NT2/D1 (cell line): ENCODE measurements around the gene RBM28.

ENCODE experiments used
- DNase-seq: peaks from one replicate; pipeline ENCODE4 v3.0.0-alpha.2; 2011; ENCODE audit warnings: low read depth, low spot score
- H3K27me3 ChIP-seq: 2 replicates; pipeline ENCODE4 v1.6.0; 2011; ENCODE audit warnings: mild to moderate bottlenecking; ENCODE audit not compliant: insufficient read length, insufficient read depth
- H3K36me3 ChIP-seq: 2 replicates; pipeline ENCODE4 v1.6.1; 2011; ENCODE audit warnings: mild to moderate bottlenecking, low read length, mixed read lengths; ENCODE audit not compliant: insufficient read depth, insufficient read length
- H3K4me1 ChIP-seq: 2 replicates; pipeline ENCODE4 v1.5.1; 2011; ENCODE audit not compliant: insufficient read depth, insufficient read length
- H3K4me3 ChIP-seq: 2 replicates; pipeline ENCODE4 v1.5.1; 2011; ENCODE audit warnings: low read depth; ENCODE audit not compliant: insufficient read length
- H3K9ac ChIP-seq: 2 replicates; pipeline ENCODE4 v1.6.0; 2011; ENCODE audit warnings: low read depth; ENCODE audit not compliant: insufficient read length
- H3K9me3 ChIP-seq: 2 replicates; pipeline ENCODE4 v1.5.1; 2011; ENCODE audit warnings: mild to moderate bottlenecking, low read length; ENCODE audit not compliant: insufficient read depth
- SUZ12 ChIP-seq: IDR thresholded peaks from 2 replicates; pipeline ENCODE4 v1.6.1; 2011; ENCODE audit not compliant: insufficient read length, insufficient read depth; ENCODE audit errors: extremely low read depth
- YY1 ChIP-seq: IDR thresholded peaks from 2 replicates; pipeline ENCODE4 v1.6.1; 2011; ENCODE audit not compliant: insufficient read length, insufficient read depth
- ZNF274 ChIP-seq: IDR thresholded peaks from 2 replicates; pipeline ENCODE4 v1.6.1; 2011; ENCODE audit warnings: mild to moderate bottlenecking, low read depth, low read length

RBM28 gene

GRCh38 chr7:128352153-128352537 is 8.4 kb upstream of the RBM28 start:
- Histone ChIP-seq H3K36me3 (no peaks in the 10 kb centered on the region), H3K9ac (no peak overlapping the region), H3K9me3 (no peaks in the 10 kb centered on the region), H3K27me3 (no peaks in the 10 kb centered on the region), H3K4me1 (peaks cover 14% of the 10 kb centered on the region), H3K4me3 (no peak overlapping the region)
- no peak for DNase-seq
- TF ChIP-seq SUZ12 = no peak
- TF ChIP-seq ZNF274 = no peak
- no peak for TF ChIP-seq YY1

GRCh38 chr7:128351296-128352152 is 7.8 kb upstream of the RBM28 start:
- Histone ChIP-seq H3K27me3 (no peaks in the 10 kb centered on the region), H3K4me3 (no peak overlapping the region), H3K9me3 (no peaks in the 10 kb centered on the region), H3K9ac (no peak overlapping the region), H3K4me1 (peaks cover 9% of the 10 kb centered on the region), H3K36me3 (no peaks in the 10 kb centered on the region)
- DNase-seq = no peak
- TF ChIP-seq ZNF274 = no peak

DNA sequence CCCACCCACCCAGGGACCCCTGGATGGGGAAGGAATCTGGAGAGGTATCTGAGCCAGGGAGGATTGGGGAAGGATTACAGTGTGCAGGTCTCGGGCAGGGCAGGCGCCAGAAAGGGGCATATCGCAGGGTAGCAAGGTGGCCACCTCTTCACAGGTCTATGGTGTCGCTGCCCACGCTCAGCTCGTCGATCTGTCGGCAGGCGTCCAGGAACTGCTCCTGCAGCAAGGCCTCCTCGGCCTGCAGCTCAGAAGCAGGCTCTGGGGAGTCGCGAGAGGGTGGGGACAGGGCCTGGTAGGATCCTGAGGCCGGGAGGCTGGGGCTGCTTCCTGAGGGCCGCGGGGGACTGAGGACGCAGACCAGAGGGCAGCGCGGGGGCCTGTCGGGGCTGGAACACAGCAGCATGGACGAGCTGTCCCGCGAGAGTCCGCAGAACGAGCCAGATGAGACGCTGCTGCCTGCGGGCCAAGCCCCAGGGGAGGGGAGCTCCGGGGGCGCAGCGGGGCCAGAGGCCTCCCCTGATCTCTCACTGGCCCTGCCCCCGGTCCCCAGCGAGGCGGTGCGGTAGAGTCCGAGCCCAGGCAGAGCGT is 7.1 kb upstream of the RBM28 start:
- no peak for TF ChIP-seq YY1
- TF ChIP-seq ZNF274 = no peak
- TF ChIP-seq SUZ12 = no peak
- H3K27me3 ChIP-seq = no peaks in the 10 kb centered on the region
- H3K4me3 ChIP-seq = no peak overlapping the region
- no peaks in the 10 kb centered on the region for H3K36me3 ChIP-seq
- H3K9ac ChIP-seq = no peak overlapping the region
- no peak for DNase-seq
- peaks cover 9% of the 10 kb centered on the region for H3K4me1 ChIP-seq
- H3K9me3 ChIP-seq = no peaks in the 10 kb centered on the region

GRCh38 chr7:128349466-128349825 is 5.7 kb upstream of the RBM28 start:
- H3K27me3 ChIP-seq = no peaks in the 10 kb centered on the region
- no peak overlapping the region for H3K4me3 ChIP-seq
- H3K4me1 ChIP-seq = peaks cover 9% of the 10 kb centered on the region
- no peaks in the 10 kb centered on the region for H3K36me3 ChIP-seq
- H3K9me3 ChIP-seq = no peaks in the 10 kb centered on the region
- H3K9ac ChIP-seq = no peak overlapping the region
- DNase-seq = no peak
- no peak for TF ChIP-seq SUZ12
- TF ChIP-seq ZNF274 = no peak
- TF ChIP-seq YY1 = no peak

- Histone ChIP-seq H3K4me3 (no peak overlapping the region), H3K9ac (no peak overlapping the region), H3K4me1 (peaks cover 9% of the 10 kb centered on the region), H3K27me3 (no peaks in the 10 kb centered on the region), H3K36me3 (no peaks in the 10 kb centered on the region), H3K9me3 (no peaks in the 10 kb centered on the region)
- TF ChIP-seq ZNF274 = no peak
- no peak for TF ChIP-seq YY1
- peak; percentile 38 for DNase-seq
Observed at GRCh38 chr7:128347647-128348097, 4.0 kb upstream of the RBM28 start.

- H3K27me3 ChIP-seq = no peaks in the 10 kb centered on the region
- H3K9me3 ChIP-seq = no peaks in the 10 kb centered on the region
- peaks cover 21% of the 10 kb centered on the region for H3K36me3 ChIP-seq
- no peaks in the 10 kb centered on the region for H3K4me1 ChIP-seq
- no peak overlapping the region for H3K9ac ChIP-seq
- no peak overlapping the region for H3K4me3 ChIP-seq
- TF ChIP-seq ZNF274 (no peak), YY1 (no peak), SUZ12 (no peak)
- no peak for DNase-seq
Observed at GRCh38 chr7:128344431-128344774, 695 bp upstream of the RBM28 start.

GRCh38 chr7:128341733-128342132 is 2.0 kb downstream of the RBM28 start:
- no peaks in the 10 kb centered on the region for H3K4me1 ChIP-seq
- H3K4me3 ChIP-seq = no peak overlapping the region
- TF ChIP-seq YY1 (no peak), SUZ12 (no peak), ZNF274 (no peak)
- H3K9ac ChIP-seq = no peak overlapping the region
- no peaks in the 10 kb centered on the region for H3K27me3 ChIP-seq
- peaks cover 42% of the 10 kb centered on the region for H3K36me3 ChIP-seq
- H3K9me3 ChIP-seq = no peaks in the 10 kb centered on the region
- no peak for DNase-seq
